GM23338 (cell line): ENCODE data around the gene CXCR5. TPM values are rescaled to one million over a fixed set of nuclear protein-coding genes. Genes with fewer than 3 reads are reported as not detected.
A peak's percentile ranks its signal among the peaks of the same experiment; 100 is the strongest.

Source experiments
- ATAC-seq: fragments of 200-7000 bp; cut with Tn5 transposase; 3 replicates; pipeline ENCODE4 v1.9.1; 2020
- DNase-seq: peaks from one replicate; pipeline ENCODE4 v3.0.0-alpha.2; 2015; ENCODE audit warnings: low spot score
- H2AFZ ChIP-seq: fragments of 200-600 bp; sonication (generic); 2 replicates; pipeline ENCODE4 v1.8.0; 2016; ENCODE audit warnings: antibody characterized with exemption, mild to moderate bottlenecking, moderate library complexity
- H3F3A ChIP-seq: fragments of 200-600 bp; sonication (generic); replicated peaks from 2 replicates; pipeline ENCODE4 v1.8.0; 2017; ENCODE audit warnings: antibody characterized with exemption, mixed run types, low read depth
- H3K27ac ChIP-seq: fragments of 200-600 bp; sonication (generic); 2 replicates; pipeline ENCODE4 v1.6.1; 2016; ENCODE audit warnings: low read depth
- H3K27me3 ChIP-seq: fragments of 200-600 bp; sonication (generic); 2 replicates; pipeline ENCODE4 v1.8.0; 2016; ENCODE audit warnings: mild to moderate bottlenecking, mixed run types, moderate library complexity; ENCODE audit not compliant: insufficient read depth
- H3K36me3 ChIP-seq: fragments of 200-600 bp; sonication (generic); 2 replicates; pipeline ENCODE4 v1.8.0; 2016; ENCODE audit warnings: mild to moderate bottlenecking; ENCODE audit not compliant: insufficient read depth
- H3K4me1 ChIP-seq: fragments of 200-600 bp; sonication (generic); 2 replicates; pipeline ENCODE4 v1.8.0; 2016; ENCODE audit warnings: mild to moderate bottlenecking, moderate library complexity; ENCODE audit not compliant: insufficient read depth
- H3K4me2 ChIP-seq: fragments of 200-600 bp; sonication (generic); 2 replicates; pipeline ENCODE4 v1.7.1; 2017; ENCODE audit warnings: mixed run types
- H3K4me3 ChIP-seq: fragments of 200-600 bp; sonication (generic); 2 replicates; pipeline ENCODE4 v1.6.1; 2016; ENCODE audit warnings: mixed run types
- H3K79me2 ChIP-seq: fragments of 200-600 bp; sonication (generic); replicated peaks from 2 replicates; pipeline ENCODE4 v1.8.0; 2017; ENCODE audit warnings: mild to moderate bottlenecking; ENCODE audit not compliant: insufficient read depth
- H3K9me2 ChIP-seq: fragments of 200-600 bp; sonication (generic); 2 replicates; pipeline ENCODE4 v1.8.0; 2017; ENCODE audit not compliant: insufficient read depth
- H4K20me1 ChIP-seq: fragments of 200-600 bp; sonication (generic); replicated peaks from 2 replicates; pipeline ENCODE4 v1.8.0; 2017; ENCODE audit warnings: mild to moderate bottlenecking; ENCODE audit not compliant: insufficient read depth
- H3K27ac Mint-ChIP-seq: 2 replicates; pipeline ENCODE4 v1.8.0; 2020; ENCODE audit warnings: inconsistent platforms, mild to moderate bottlenecking, moderate library complexity, mixed read lengths
- H3K27me3 Mint-ChIP-seq: 3 replicates; pipeline ENCODE4 v1.8.0; 2022; ENCODE audit warnings: low read depth, mild to moderate bottlenecking, moderate library complexity, mixed read lengths, inconsistent platforms; ENCODE audit not compliant: insufficient read depth, poor library complexity
- H3K36me3 Mint-ChIP-seq: 3 replicates; pipeline ENCODE4 v1.8.0; 2021; ENCODE audit warnings: low read depth, mild to moderate bottlenecking, inconsistent platforms, moderate library complexity, mixed read lengths
- H3K4me1 Mint-ChIP-seq: 3 replicates; pipeline ENCODE4 v1.8.0; 2020; ENCODE audit warnings: mild to moderate bottlenecking, inconsistent platforms, mixed read lengths
- H3K4me3 Mint-ChIP-seq: 3 replicates; pipeline ENCODE4 v1.8.0; 2021; ENCODE audit warnings: moderate library complexity, mild to moderate bottlenecking, inconsistent platforms, mixed read lengths
- H3K9me3 Mint-ChIP-seq: 3 replicates; pipeline ENCODE4 v1.8.0; 2020; ENCODE audit warnings: moderate library complexity, mild to moderate bottlenecking, inconsistent platforms, mixed read lengths
- CTCF ChIP-seq, 2 experiments: fragments of 200-600 bp in 1 of 2; sonication (generic) in 1 of 2; conservative IDR thresholded peaks; 2 replicates each; pipeline versions ENCODE4 v1.5.1 to v1.6.1; 2016 to 2017; ENCODE audit warnings: antibody characterized with exemption in 2 of 2, low read depth in 2 of 2, mild to moderate bottlenecking in 2 of 2, moderate library complexity in 1 of 2
- EZH2phosphoT487 ChIP-seq: fragments of 200-600 bp; sonication (generic); IDR thresholded peaks from one replicate; pipeline ENCODE4 v1.8.1; 2018; ENCODE audit warnings: antibody characterized with exemption; ENCODE audit not compliant: unreplicated experiment
- ZNF462 ChIP-seq: fragments of 250-450 bp; sonication (Bioruptor Pico); IDR thresholded peaks from 2 replicates; pipeline ENCODE4 v1.5.0; 2020; ENCODE audit warnings: mild to moderate bottlenecking, moderate library complexity
- polyA plus RNA-seq: library from polyadenylated mRNA; unstranded; fragments of >200 nt; fragmentation: Nextera tagmentation; extraction: Ambion mirVana; gene quantifications from 2 replicates; pipeline ENCODE4 v1.2.1, GENCODE V29; 2016
- total RNA-seq: library from RNA; depleted of rRNA; stranded (reverse); fragments of >200 nt; shearing (Covaris generic); gene quantifications from 2 replicates; pipeline ENCODE4 v1.2.3, GENCODE V29; 2014

CXCR5 gene
- total and polyA plus RNA-seq, 2 experiments from 2014 or later = 0.18 TPM; not detected in 1

- H3K4me2 ChIP-seq = no peak overlapping the region; the same call in 1 of the 2 replicates
- H3K4me1 Mint-ChIP-seq = peaks cover 6% of the 10 kb centered on the region
- DNase-seq (peak; percentile 68), ATAC-seq (peak; percentile 96)
- H3F3A ChIP-seq = no peaks in the 10 kb centered on the region
- H3K27me3 Mint-ChIP-seq = peaks cover 3% of the 10 kb centered on the region
- TF ChIP-seq CTCF (conservative IDR thresholded peaks at IDR 0.05; ENCODE audit: low read depth in 2 of 2) = no peak
- no peak for TF ChIP-seq ZNF462 (CRISPR knock-in tag)
- TF ChIP-seq EZH2phosphoT487 = no peak
- H3K27me3 ChIP-seq = no peaks in the 10 kb centered on the region
- no peaks in the 10 kb centered on the region for H3K36me3 Mint-ChIP-seq
- H3K27ac ChIP-seq = no peak overlapping the region
- H3K4me3 Mint-ChIP-seq = no peak overlapping the region
- H3K36me3 ChIP-seq = no peaks in the 10 kb centered on the region
- peaks cover 4% of the 10 kb centered on the region; the same call in 1 of the 2 replicates for H3K4me1 ChIP-seq
- no peaks in the 10 kb centered on the region for H3K9me3 Mint-ChIP-seq
- H3K9me2 ChIP-seq = no peaks in the 10 kb centered on the region
- H3K27ac Mint-ChIP-seq = no peak overlapping the region
- no peak overlapping the region for H2AFZ ChIP-seq
- H4K20me1 ChIP-seq = no peaks in the 10 kb centered on the region
- H3K4me3 ChIP-seq = no peak overlapping the region
- no peaks in the 10 kb centered on the region for H3K79me2 ChIP-seq
Measured at GRCh38 chr11:118846181-118846935, 37.3 kb upstream of the CXCR5 start.
